HG03442 (cell line): ENCODE measurements around the gene FSTL3.

Experiments used
- ATAC-seq: cut with Tn5 transposase; IDR thresholded peaks from one replicate; pipeline ENCODE4 v1.9.1; 2021; ENCODE audit warnings: mild to moderate bottlenecking, moderate library complexity; ENCODE audit not compliant: unreplicated experiment

Gene FSTL3

DNA sequence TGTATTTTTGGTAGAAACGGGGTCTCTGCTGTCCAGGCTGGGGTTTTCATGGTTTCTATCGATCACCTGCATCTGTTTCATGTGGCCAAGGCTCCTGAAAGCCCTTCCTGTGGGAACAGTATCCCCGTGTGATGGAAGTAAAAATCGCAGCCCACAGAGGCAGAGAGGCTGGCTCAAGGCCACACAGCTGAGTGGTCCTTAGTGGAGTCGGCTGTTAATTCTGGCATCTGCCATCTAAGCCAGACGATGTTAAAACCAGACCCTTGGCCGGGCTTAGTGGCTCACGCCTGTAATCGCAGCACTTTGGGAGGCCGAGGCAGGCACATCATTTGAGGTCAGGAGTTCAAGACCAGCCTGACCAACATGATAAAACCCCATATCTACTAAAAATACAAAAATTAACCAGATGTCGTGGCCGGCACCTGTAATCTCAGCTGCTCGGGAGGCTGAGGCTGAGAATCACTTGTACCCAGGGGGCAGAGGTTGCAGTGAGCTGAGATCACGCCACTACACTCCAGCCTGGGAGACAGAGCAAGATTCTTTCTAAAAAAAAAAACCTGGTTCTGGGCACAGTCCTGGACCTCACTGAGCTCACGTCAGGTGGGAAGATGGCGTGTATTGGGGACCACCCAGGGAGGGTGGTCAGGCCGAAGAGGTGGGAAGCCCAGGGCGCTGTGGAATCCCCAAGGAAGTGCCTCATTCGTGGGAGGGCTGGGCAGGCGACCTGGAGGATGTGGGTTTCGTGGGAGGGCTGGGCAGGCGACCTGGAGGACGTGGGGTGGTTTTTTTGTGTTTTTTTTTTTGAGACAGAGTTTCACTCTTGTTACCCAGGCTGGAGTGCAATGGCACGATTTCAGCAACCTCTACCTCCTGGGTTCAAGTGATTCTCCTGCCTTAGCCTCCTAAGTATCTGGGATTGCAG, 56.2 kb downstream of the FSTL3 start:
- ATAC-seq = no peak
